ENCODE data around the gene RIMBP2.
A peak's percentile ranks its signal among the peaks of the same experiment; 100 is the strongest.

Gene RIMBP2

GRCh38 chr12:130687796-130688778, 28.0 kb downstream of the RIMBP2 start:
- H2AK5ac ChIP-seq (ENCODE audit: low read depth, low read length), result peak overlapping the region; percentile 67
- peak overlapping the region; percentile 28 for H2BK12ac ChIP-seq (ENCODE audit: low read length)
- H3K14ac ChIP-seq (ENCODE audit: low read length), result no peak overlapping the region
- peaks cover 0 to 8% of the 10 kb centered on the region in 2 donors for H3K4me1 ChIP-seq (ENCODE audit: control insufficient read depth in 2 of 2, insufficient read depth in 1 of 2, low read depth in 1 of 2, low read length in 2 of 2)
- H3K9me3 ChIP-seq (replicated peaks in 1 of 2; ENCODE audit: control insufficient read depth in 2 of 2, insufficient read depth in 1 of 2, low read depth in 1 of 2, low read length in 2 of 2), result peaks cover 0 to 4% of the 10 kb centered on the region in 2 donors
- no peak overlapping the region for H2BK120ac ChIP-seq (ENCODE audit: low read depth, low read length)
- H3K23ac ChIP-seq (ENCODE audit: low read depth, low read length, poor library complexity), result no peak overlapping the region
- no peak overlapping the region for H4K91ac ChIP-seq (ENCODE audit: low read depth, low read length, poor library complexity)
- H3K36me3 ChIP-seq (replicated peaks in 1 of 2; ENCODE audit: control insufficient read depth in 2 of 2, insufficient read depth in 2 of 2, low read length in 2 of 2), result no peaks in the 10 kb centered on the region
- no peak overlapping the region for H3K27ac ChIP-seq (replicated peaks; ENCODE audit: low read length)
- no peak overlapping the region for H3K4ac ChIP-seq (ENCODE audit: low read length)
- H3K79me1 ChIP-seq (ENCODE audit: low read depth, low read length), result peaks cover 3% of the 10 kb centered on the region
- H3K4me2 ChIP-seq (ENCODE audit: insufficient read depth, low read length, poor library complexity, severe bottlenecking), result no peak overlapping the region
- no CpG with 5 or more reads among the region's 20 CpGs for WGBS, 2 donors (ENCODE audit: extremely low coverage in 2 of 2, insufficient read length in 2 of 2, insufficient replicate concordance in 1 of 2)
- DNase-seq (ENCODE audit: low spot score), result no peak
- no peak overlapping the region for H3K9ac ChIP-seq (ENCODE audit: low read depth, low read length, poor library complexity)
- H4K8ac ChIP-seq (ENCODE audit: low read depth, low read length), result no peak overlapping the region
- H2BK15ac ChIP-seq (ENCODE audit: low read length), result peak overlapping the region; percentile 14
- H3K18ac ChIP-seq (ENCODE audit: low read length), result peak overlapping the region; percentile 42
- no peak overlapping the region for H3K4me3 ChIP-seq (ENCODE audit: low read length in 2 of 2)
- peak overlapping the region; percentile 15 for H2BK5ac ChIP-seq (ENCODE audit: low read length)
- H2AFZ ChIP-seq (ENCODE audit: low read length), result no peak overlapping the region
- H3K27me3 ChIP-seq (ENCODE audit: control insufficient read depth in 3 of 3, insufficient read depth in 3 of 3, low read depth in 1 of 3, low read length in 3 of 3), result peaks cover 0 to 23% (median 0%) of the 10 kb centered on the region in 3 experiments

- H3K23ac ChIP-seq (ENCODE audit: low read depth, low read length, poor library complexity), result no peak overlapping the region
- no peak overlapping the region for H3K14ac ChIP-seq (ENCODE audit: low read length)
- no peak overlapping the region for H2BK12ac ChIP-seq (ENCODE audit: low read length)
- no peak overlapping the region for H3K4me2 ChIP-seq (ENCODE audit: insufficient read depth, low read length, poor library complexity, severe bottlenecking)
- DNase-seq (ENCODE audit: low spot score), result no peak
- no CpG with 5 or more reads among the region's 10 CpGs for WGBS, 2 donors (ENCODE audit: extremely low coverage in 2 of 2, insufficient read length in 2 of 2, insufficient replicate concordance in 1 of 2)
- H3K4ac ChIP-seq (ENCODE audit: low read length), result no peak overlapping the region
- no peak overlapping the region for H2AK5ac ChIP-seq (ENCODE audit: low read depth, low read length)
- H2AFZ ChIP-seq (ENCODE audit: low read length), result no peak overlapping the region
- H4K8ac ChIP-seq (ENCODE audit: low read depth, low read length), result no peak overlapping the region
- H3K4me3 ChIP-seq (ENCODE audit: low read length in 2 of 2), result no peak overlapping the region
- H3K79me1 ChIP-seq (ENCODE audit: low read depth, low read length), result peaks cover 3% of the 10 kb centered on the region
- no peak overlapping the region for H3K18ac ChIP-seq (ENCODE audit: low read length)
- H3K9me3 ChIP-seq (replicated peaks in 1 of 2; ENCODE audit: control insufficient read depth in 2 of 2, insufficient read depth in 1 of 2, low read depth in 1 of 2, low read length in 2 of 2), result peaks cover 0 to 4% of the 10 kb centered on the region in 2 donors
- no peak overlapping the region for H3K27ac ChIP-seq (replicated peaks; ENCODE audit: low read length)
- H2BK5ac ChIP-seq (ENCODE audit: low read length), result no peak overlapping the region
- peaks cover 0 to 23% (median 0%) of the 10 kb centered on the region in 3 experiments for H3K27me3 ChIP-seq (ENCODE audit: control insufficient read depth in 3 of 3, insufficient read depth in 3 of 3, low read depth in 1 of 3, low read length in 3 of 3)
- H2BK15ac ChIP-seq (ENCODE audit: low read length), result no peak overlapping the region
- H4K91ac ChIP-seq (ENCODE audit: low read depth, low read length, poor library complexity), result no peak overlapping the region
- no peaks in the 10 kb centered on the region for H3K36me3 ChIP-seq (replicated peaks in 1 of 2; ENCODE audit: control insufficient read depth in 2 of 2, insufficient read depth in 2 of 2, low read length in 2 of 2)
- H2BK120ac ChIP-seq (ENCODE audit: low read depth, low read length), result no peak overlapping the region
- no peak overlapping the region for H3K9ac ChIP-seq (ENCODE audit: low read depth, low read length, poor library complexity)
- peaks cover 0 to 5% of the 10 kb centered on the region in 2 donors for H3K4me1 ChIP-seq (ENCODE audit: control insufficient read depth in 2 of 2, insufficient read depth in 1 of 2, low read depth in 1 of 2, low read length in 2 of 2)
These were observed 28.9 kb downstream of the RIMBP2 start for GRCh38 chr12:130687190-130687589.

- peaks cover 3% of the 10 kb centered on the region for H3K79me1 ChIP-seq (ENCODE audit: low read depth, low read length)
- no peak overlapping the region for H3K27ac ChIP-seq (replicated peaks; ENCODE audit: low read length)
- no peak overlapping the region for H2BK15ac ChIP-seq (ENCODE audit: low read length)
- H3K4me2 ChIP-seq (ENCODE audit: insufficient read depth, low read length, poor library complexity, severe bottlenecking), result no peak overlapping the region
- peak overlapping the region; percentile 4 for H2AK5ac ChIP-seq (ENCODE audit: low read depth, low read length)
- peak overlapping the region in 1 of 2 donors; percentile 42 for H3K4me3 ChIP-seq (ENCODE audit: low read length in 2 of 2)
- H2BK12ac ChIP-seq (ENCODE audit: low read length), result no peak overlapping the region
- no peak overlapping the region for H4K8ac ChIP-seq (ENCODE audit: low read depth, low read length)
- no peak overlapping the region for H3K4ac ChIP-seq (ENCODE audit: low read length)
- peak overlapping the region; percentile 21 for H2BK5ac ChIP-seq (ENCODE audit: low read length)
- H3K9ac ChIP-seq (ENCODE audit: low read depth, low read length, poor library complexity), result no peak overlapping the region
- peaks cover 0 to 4% of the 10 kb centered on the region in 2 donors for H3K9me3 ChIP-seq (replicated peaks in 1 of 2; ENCODE audit: control insufficient read depth in 2 of 2, insufficient read depth in 1 of 2, low read depth in 1 of 2, low read length in 2 of 2)
- DNase-seq (ENCODE audit: low spot score), result no peak
- no peaks in the 10 kb centered on the region for H3K36me3 ChIP-seq (replicated peaks in 1 of 2; ENCODE audit: control insufficient read depth in 2 of 2, insufficient read depth in 2 of 2, low read length in 2 of 2)
- H3K18ac ChIP-seq (ENCODE audit: low read length), result peak overlapping the region; percentile 41
- no peak overlapping the region for H3K14ac ChIP-seq (ENCODE audit: low read length)
- WGBS, 2 donors (ENCODE audit: extremely low coverage in 2 of 2, insufficient read length in 2 of 2, insufficient replicate concordance in 1 of 2), result no CpG with 5 or more reads among the region's 32 CpGs
- peak overlapping the region; percentile 59 for H3K23ac ChIP-seq (ENCODE audit: low read depth, low read length, poor library complexity)
- H3K27me3 ChIP-seq (ENCODE audit: control insufficient read depth in 3 of 3, insufficient read depth in 3 of 3, low read depth in 1 of 3, low read length in 3 of 3), result peaks cover 0 to 23% (median 0%) of the 10 kb centered on the region in 3 experiments
- no peak overlapping the region for H2AFZ ChIP-seq (ENCODE audit: low read length)
- no peak overlapping the region for H4K91ac ChIP-seq (ENCODE audit: low read depth, low read length, poor library complexity)
- H3K4me1 ChIP-seq (ENCODE audit: control insufficient read depth in 2 of 2, insufficient read depth in 1 of 2, low read depth in 1 of 2, low read length in 2 of 2), result no peaks in the 10 kb centered on the region
- no peak overlapping the region for H2BK120ac ChIP-seq (ENCODE audit: low read depth, low read length)
These were observed 29.5 kb downstream of the RIMBP2 start for GRCh38 chr12:130686511-130686991.

GRCh38 chr12:130685850-130686249, 30.2 kb downstream of the RIMBP2 start:
- no CpG with 5 or more reads among the region's 15 CpGs for WGBS, 2 donors (ENCODE audit: extremely low coverage in 2 of 2, insufficient read length in 2 of 2, insufficient replicate concordance in 1 of 2)

More at GRCh38 chr12:130685850-130686249, 30.2 kb downstream of the RIMBP2 start:
- H2BK5ac ChIP-seq (ENCODE audit: low read length), result peak overlapping the region; percentile 21
- no peak overlapping the region for H4K8ac ChIP-seq (ENCODE audit: low read depth, low read length)
- H3K9ac ChIP-seq (ENCODE audit: low read depth, low read length, poor library complexity), result no peak overlapping the region
- H3K4me1 ChIP-seq (ENCODE audit: control insufficient read depth in 2 of 2, insufficient read depth in 1 of 2, low read depth in 1 of 2, low read length in 2 of 2), result no peaks in the 10 kb centered on the region
- H3K9me3 ChIP-seq (replicated peaks in 1 of 2; ENCODE audit: control insufficient read depth in 2 of 2, insufficient read depth in 1 of 2, low read depth in 1 of 2, low read length in 2 of 2), result peaks cover 0 to 2% of the 10 kb centered on the region in 2 donors
- peaks cover 3% of the 10 kb centered on the region for H3K79me1 ChIP-seq (ENCODE audit: low read depth, low read length)
- peak overlapping the region; percentile 64 for H2AK5ac ChIP-seq (ENCODE audit: low read depth, low read length)
- H2BK15ac ChIP-seq (ENCODE audit: low read length), result no peak overlapping the region
- no peak overlapping the region for H3K14ac ChIP-seq (ENCODE audit: low read length)
- no peak overlapping the region for H2BK120ac ChIP-seq (ENCODE audit: low read depth, low read length)
- no peak overlapping the region for H3K4me3 ChIP-seq (ENCODE audit: low read length in 2 of 2)
- no peaks in the 10 kb centered on the region for H3K36me3 ChIP-seq (replicated peaks in 1 of 2; ENCODE audit: control insufficient read depth in 2 of 2, insufficient read depth in 2 of 2, low read length in 2 of 2)
- peak overlapping the region; percentile 51 for H3K18ac ChIP-seq (ENCODE audit: low read length)
- no peak overlapping the region for H3K4ac ChIP-seq (ENCODE audit: low read length)
- H2AFZ ChIP-seq (ENCODE audit: low read length), result no peak overlapping the region
- peaks cover 0 to 23% (median 0%) of the 10 kb centered on the region in 3 experiments for H3K27me3 ChIP-seq (ENCODE audit: control insufficient read depth in 3 of 3, insufficient read depth in 3 of 3, low read depth in 1 of 3, low read length in 3 of 3)
- no peak overlapping the region for H4K91ac ChIP-seq (ENCODE audit: low read depth, low read length, poor library complexity)
- H3K27ac ChIP-seq (replicated peaks; ENCODE audit: low read length), result no peak overlapping the region
- H2BK12ac ChIP-seq (ENCODE audit: low read length), result no peak overlapping the region
- no peak overlapping the region for H3K23ac ChIP-seq (ENCODE audit: low read depth, low read length, poor library complexity)
- DNase-seq (ENCODE audit: low spot score), result no peak
- no peak overlapping the region for H3K4me2 ChIP-seq (ENCODE audit: insufficient read depth, low read length, poor library complexity, severe bottlenecking)

Data from neuronal stem cell (in vitro differentiated cells).